ENCODE measurements around the gene OSTN.

OSTN gene

GRCh38 chr3:191307341-191307740 lies 108.3 kb downstream of the OSTN start:
- TF ChIP-seq CTCF (IDR thresholded peaks at IDR 0.05; ENCODE audit: extremely low read depth, missing control alignments) = no peak
- no peak for DNase-seq (ENCODE audit: low spot score)

- no peak for TF ChIP-seq CTCF (IDR thresholded peaks at IDR 0.05; ENCODE audit: extremely low read depth, missing control alignments)
These were observed 114.3 kb downstream of the OSTN start for GRCh38 chr3:191313296-191313695.

GRCh38 chr3:191314109-191314728 lies 115.2 kb downstream of the OSTN start:
- DNase-seq (ENCODE audit: low spot score) = no peak
- no peak for TF ChIP-seq CTCF (IDR thresholded peaks at IDR 0.05; ENCODE audit: extremely low read depth, missing control alignments)

More at GRCh38 chr3:191313296-191313695, 114.3 kb downstream of the OSTN start:
- no peak for DNase-seq (ENCODE audit: low spot score)

All from GM20000 (cell line).